Glomerular visceral epithelial cell (primary cell): Measurements from ENCODE around the gene NELFA.

Experiments
- DNase-seq: peaks from one replicate; pipeline ENCODE4 v3.0.0-alpha.2; 2016; ENCODE audit errors: extremely low spot score

The NELFA gene

GRCh38 chr4:1964971-1965370, 43.8 kb downstream of the NELFA start:
- no peak for DNase-seq

GRCh38 chr4:1964443-1964842, 44.3 kb downstream of the NELFA start:
- DNase-seq, result no peak

DNA sequence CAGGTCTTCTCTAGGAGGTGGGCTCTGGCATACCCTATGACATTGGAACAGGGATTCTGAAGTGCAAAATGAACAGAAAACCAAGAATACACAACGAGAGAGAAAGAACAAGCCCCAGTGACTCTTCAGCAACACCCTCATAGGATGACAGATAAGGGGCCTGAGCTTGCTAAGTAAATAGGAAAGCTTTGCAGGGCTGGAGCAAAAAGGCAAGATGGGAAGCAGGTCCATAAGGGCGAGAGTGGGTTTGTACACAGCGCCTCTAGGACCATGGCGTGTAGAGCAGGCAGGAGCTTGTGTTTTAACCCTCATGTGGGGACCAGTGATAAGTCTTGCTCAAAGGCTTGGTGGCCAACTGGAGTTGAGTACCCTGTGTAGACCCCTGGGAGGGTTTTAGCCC, 45.8 kb downstream of the NELFA start:
- no peak for DNase-seq

DNA sequence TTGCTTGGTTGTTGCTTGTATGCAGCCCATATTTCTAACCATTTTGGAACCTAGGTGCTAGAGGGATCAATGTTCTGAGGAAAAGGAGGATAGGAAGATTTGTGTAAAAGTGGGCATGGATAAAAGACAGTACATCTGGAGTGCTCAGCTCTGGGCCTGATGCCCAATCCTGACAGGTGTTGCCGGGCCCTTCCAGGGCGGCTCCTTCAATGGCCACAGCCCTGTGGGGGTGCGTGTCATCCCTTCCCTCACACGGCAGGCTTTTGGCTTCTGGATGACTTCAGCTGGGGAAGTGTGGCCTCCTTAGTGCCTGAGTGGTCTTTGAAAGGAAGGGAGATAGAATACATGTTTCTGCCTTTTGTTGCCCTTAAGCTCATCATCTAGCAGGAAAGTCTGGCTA, 47.2 kb downstream of the NELFA start:
- DNase-seq, result no peak

GRCh38 chr4:1961038-1961437, 47.7 kb downstream of the NELFA start:
- no peak for DNase-seq

GRCh38 chr4:1960170-1960825, 48.5 kb downstream of the NELFA start:
- no peak for DNase-seq

GRCh38 chr4:1959104-1959384, 49.7 kb downstream of the NELFA start:
- DNase-seq, result no peak

GRCh38 chr4:1958276-1959103, 50.3 kb downstream of the NELFA start:
- no peak for DNase-seq

- no peak for DNase-seq
Observed at GRCh38 chr4:1956631-1957030, 52.1 kb downstream of the NELFA start.

GRCh38 chr4:1953335-1953734, 55.4 kb downstream of the NELFA start:
- no peak for DNase-seq

- no peak for DNase-seq
Observed at GRCh38 chr4:1952719-1953118, 56.1 kb downstream of the NELFA start.

- DNase-seq, result no peak
Observed at GRCh38 chr4:1952058-1952700, 56.6 kb downstream of the NELFA start.

DNA sequence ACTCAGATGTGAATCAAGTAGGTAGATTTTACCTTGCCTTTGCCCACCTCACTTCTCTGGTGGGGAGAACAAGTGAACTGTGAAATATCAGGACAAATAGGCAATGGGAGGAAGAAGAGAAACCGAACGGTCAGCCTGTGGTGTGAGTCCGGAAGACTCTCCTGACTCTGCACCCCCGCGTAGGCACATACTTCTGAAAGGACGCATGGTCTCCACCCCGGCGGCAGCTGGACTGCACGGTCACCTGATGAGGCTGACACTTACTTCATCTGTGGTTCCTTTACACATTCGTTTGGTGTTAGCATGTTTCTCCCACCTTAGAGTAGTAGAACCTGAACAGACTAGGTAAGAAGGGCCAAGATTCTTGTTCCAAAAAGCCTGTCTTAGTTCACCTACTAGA, 58.4 kb downstream of the NELFA start:
- no peak for DNase-seq

DNA sequence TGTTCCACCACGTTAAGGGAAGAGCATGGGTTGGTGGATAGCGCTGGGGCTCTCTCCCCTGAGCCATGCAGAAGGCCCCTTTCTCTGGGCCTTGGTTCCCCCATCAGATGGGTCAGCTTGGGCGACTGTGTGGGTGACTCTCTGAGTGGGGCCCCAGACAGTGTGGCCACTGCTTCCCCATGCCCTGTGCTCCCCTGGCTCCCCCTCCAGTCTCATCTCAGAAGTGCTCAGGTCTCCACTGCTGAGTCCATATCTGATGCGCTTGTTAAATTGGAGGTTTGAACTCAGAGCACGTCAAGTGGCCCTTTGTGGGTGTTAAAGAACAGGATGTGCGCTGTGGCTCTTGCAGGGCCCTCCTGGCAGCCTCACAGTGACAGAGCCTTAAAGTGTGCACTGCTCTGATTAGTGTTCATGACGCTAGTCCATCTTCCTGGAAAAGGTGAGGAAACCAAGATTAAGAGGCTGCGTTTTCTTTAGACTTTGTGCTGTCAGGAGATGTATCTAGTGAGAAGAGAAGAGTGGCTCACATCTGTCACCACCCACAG, 59.8 kb downstream of the NELFA start:
- no peak for DNase-seq

DNA sequence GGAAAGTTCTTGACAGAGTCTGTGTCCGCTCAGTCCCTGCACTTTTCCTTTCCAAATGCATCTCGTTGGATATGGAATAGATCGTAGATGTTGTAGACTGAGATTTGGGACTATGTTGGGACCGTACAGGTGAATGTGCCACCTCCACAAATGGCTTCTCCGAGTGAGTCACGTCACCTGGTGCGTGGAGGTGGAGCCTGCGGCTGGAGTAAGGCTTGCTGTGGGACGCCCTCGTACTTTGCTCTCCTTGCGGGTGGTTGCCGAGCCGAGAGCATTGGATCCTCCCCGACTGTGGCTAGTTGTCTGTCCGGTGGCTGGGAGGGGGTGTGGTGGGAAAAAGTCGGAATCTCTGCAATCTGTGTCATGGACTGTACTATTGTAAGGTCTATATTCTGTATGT, 60.5 kb downstream of the NELFA start:
- DNase-seq, result no peak

GRCh38 chr4:1945912-1946311, 62.9 kb downstream of the NELFA start:
- DNase-seq, result no peak

- no peak for DNase-seq
Observed at GRCh38 chr4:1945124-1945895, 63.5 kb downstream of the NELFA start.

GRCh38 chr4:1943928-1944327, 64.8 kb downstream of the NELFA start:
- DNase-seq, result no peak

DNA sequence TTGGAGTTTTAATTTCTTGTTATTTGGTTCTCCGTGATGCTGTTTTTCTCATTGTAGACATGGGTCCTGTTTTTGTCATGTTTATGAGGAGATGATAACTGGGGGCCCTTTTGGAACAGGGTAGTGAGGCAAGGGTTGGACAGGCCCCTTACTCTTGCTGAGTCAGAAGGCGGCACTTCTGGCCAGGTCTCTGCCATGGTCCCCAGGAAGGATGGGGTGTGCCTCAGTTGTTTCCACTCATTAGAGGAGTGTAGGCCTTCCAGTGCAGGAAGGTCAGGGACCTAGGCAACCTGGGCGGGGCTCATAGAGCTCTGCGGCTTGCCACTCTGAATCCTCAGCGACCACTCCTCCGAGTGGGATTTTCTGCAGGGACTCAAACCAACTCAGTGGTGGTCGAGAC, 68.2 kb downstream of the NELFA start:
- DNase-seq, result no peak

- peak; percentile 51 for DNase-seq
Observed at GRCh38 chr4:1939664-1940509, 68.9 kb downstream of the NELFA start.

DNA sequence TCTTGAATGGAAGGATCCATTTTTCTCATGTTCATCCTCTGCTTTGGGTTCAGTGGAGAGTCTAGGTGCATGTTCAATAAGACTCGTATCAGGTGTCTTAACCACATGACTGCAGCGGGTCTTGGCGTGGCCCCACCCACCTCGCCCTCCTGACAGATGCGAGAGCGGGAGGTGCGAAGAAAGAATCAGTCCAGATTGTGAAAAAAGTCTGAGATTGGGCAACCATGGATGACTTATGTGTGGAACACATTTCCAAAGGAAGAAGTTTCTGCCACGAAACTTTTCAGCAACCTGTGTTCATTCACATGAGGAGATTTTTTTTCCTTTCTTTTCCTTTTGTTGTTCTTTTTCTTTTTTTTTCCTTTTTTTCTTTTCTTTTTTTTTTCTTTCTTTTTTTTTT, 70.7 kb downstream of the NELFA start:
- no peak for DNase-seq
